Activated T-helper 2 cell treated with anti-CD3 and anti-CD28 coated beads, Interferon-gamma antibody, Interleukin-2, Interleukin-4, amounts not matched to agents 10 μg/mL and 5 μg/mL and 100 μg/mL, durations not matched to agents 14 hours and 24 hours and 36 hours (primary cell): ENCODE results near the gene GSE1. TPM values are rescaled to one million over a fixed set of nuclear protein-coding genes. Genes with fewer than 3 reads are reported as not detected.

Experiments
- DNase-seq: peaks from one replicate; pipeline ENCODE4 v3.0.0; 2021; ENCODE audit warnings: low spot score
- H3K27ac Mint-ChIP-seq: one replicate; pipeline ENCODE4 v1.8.0; 2021; ENCODE audit warnings: mixed read lengths
- H3K27me3 Mint-ChIP-seq: one replicate; pipeline ENCODE4 v1.8.0; 2021; ENCODE audit warnings: low read depth, mixed read lengths
- H3K36me3 Mint-ChIP-seq: one replicate; pipeline ENCODE4 v1.8.0; 2021; ENCODE audit warnings: low read depth, mixed read lengths
- H3K4me1 Mint-ChIP-seq: one replicate; pipeline ENCODE4 v1.8.0; 2021; ENCODE audit warnings: low read depth, mixed read lengths
- H3K4me3 Mint-ChIP-seq: one replicate; pipeline ENCODE4 v1.8.0; 2021; ENCODE audit warnings: low read depth, mild to moderate bottlenecking, moderate library complexity, mixed read lengths
- H3K9me3 Mint-ChIP-seq: one replicate; pipeline ENCODE4 v1.8.0; 2021; ENCODE audit warnings: mixed read lengths
- intact Hi-C: fragments of 100-400 bp; cut with micrococcal nuclease; formaldehyde crosslinking; loops from one replicate; pipeline ENCODE4 v1.15.1; 2023
- total RNA-seq: library from RNA; stranded (reverse); gene quantifications from 2 replicates; pipeline ENCODE4 v1.2.3, GENCODE V29; 2022

The GSE1 gene
- total RNA-seq, 1 donor from 2014 or later, result 37.2 TPM

- peaks cover 10% of the 10 kb centered on the region for H3K36me3 Mint-ChIP-seq
- no peaks in the 10 kb centered on the region for H3K9me3 Mint-ChIP-seq
- intact Hi-C loops, result no loop called here
- H3K4me3 Mint-ChIP-seq, result no peak overlapping the region
- H3K27me3 Mint-ChIP-seq, result no peaks in the 10 kb centered on the region
- no peak overlapping the region for H3K27ac Mint-ChIP-seq
- H3K4me1 Mint-ChIP-seq, result no peaks in the 10 kb centered on the region
- DNase-seq, result no peak
Observed at GRCh38 chr16:85650844-85651628, 37.9 kb downstream of the GSE1 start.

GRCh38 chr16:85651629-85652430 lies 38.7 kb downstream of the GSE1 start:
- H3K36me3 Mint-ChIP-seq, result peaks cover 16% of the 10 kb centered on the region
- no peak overlapping the region for H3K4me3 Mint-ChIP-seq
- no peaks in the 10 kb centered on the region for H3K9me3 Mint-ChIP-seq
- no peaks in the 10 kb centered on the region for H3K27me3 Mint-ChIP-seq
- no peak overlapping the region for H3K27ac Mint-ChIP-seq
- intact Hi-C loops, result no loop called here
- no peak for DNase-seq
- H3K4me1 Mint-ChIP-seq, result no peaks in the 10 kb centered on the region

GRCh38 chr16:85652431-85653221 lies 39.5 kb downstream of the GSE1 start:
- DNase-seq, result no peak
- no peaks in the 10 kb centered on the region for H3K9me3 Mint-ChIP-seq
- H3K27ac Mint-ChIP-seq, result no peak overlapping the region
- H3K27me3 Mint-ChIP-seq, result no peaks in the 10 kb centered on the region
- intact Hi-C loops, result no loop called here
- no peaks in the 10 kb centered on the region for H3K4me1 Mint-ChIP-seq
- H3K36me3 Mint-ChIP-seq, result peaks cover 24% of the 10 kb centered on the region
- H3K4me3 Mint-ChIP-seq, result no peak overlapping the region

GRCh38 chr16:85653290-85653891 lies 40.3 kb downstream of the GSE1 start:
- Mint-ChIP-seq H3K27me3 (no peaks in the 10 kb centered on the region), H3K4me3 (no peak overlapping the region), H3K36me3 (peaks cover 25% of the 10 kb centered on the region), H3K4me1 (no peaks in the 10 kb centered on the region), H3K9me3 (no peaks in the 10 kb centered on the region), H3K27ac (no peak overlapping the region)
- intact Hi-C loops, result no loop called here
- DNase-seq, result no peak

- Mint-ChIP-seq H3K36me3 (peaks cover 22% of the 10 kb centered on the region), H3K27me3 (no peaks in the 10 kb centered on the region), H3K9me3 (no peaks in the 10 kb centered on the region), H3K4me1 (no peaks in the 10 kb centered on the region), H3K27ac (no peak overlapping the region), H3K4me3 (no peak overlapping the region)
- intact Hi-C loops, result no loop called here
- DNase-seq, result no peak
Observed at GRCh38 chr16:85654251-85655095, 41.4 kb downstream of the GSE1 start.

GRCh38 chr16:85655216-85656129 lies 42.4 kb downstream of the GSE1 start:
- DNase-seq, result no peak
- H3K27me3 Mint-ChIP-seq, result no peaks in the 10 kb centered on the region
- H3K9me3 Mint-ChIP-seq, result no peaks in the 10 kb centered on the region
- no peak overlapping the region for H3K27ac Mint-ChIP-seq
- peaks cover 27% of the 10 kb centered on the region for H3K36me3 Mint-ChIP-seq
- no peak overlapping the region for H3K4me3 Mint-ChIP-seq
- intact Hi-C loops, result no loop called here
- no peaks in the 10 kb centered on the region for H3K4me1 Mint-ChIP-seq

GRCh38 chr16:85656351-85657266 lies 43.5 kb downstream of the GSE1 start:
- Mint-ChIP-seq H3K4me1 (no peaks in the 10 kb centered on the region), H3K4me3 (no peak overlapping the region), H3K9me3 (no peaks in the 10 kb centered on the region), H3K27ac (no peak overlapping the region), H3K36me3 (peaks cover 27% of the 10 kb centered on the region), H3K27me3 (no peaks in the 10 kb centered on the region)
- intact Hi-C loops, result no loop called here
- DNase-seq, result no peak

- no peak overlapping the region for H3K4me3 Mint-ChIP-seq
- no peaks in the 10 kb centered on the region for H3K27me3 Mint-ChIP-seq
- no peak overlapping the region for H3K27ac Mint-ChIP-seq
- intact Hi-C loops, result no loop called here
- no peak for DNase-seq
- H3K36me3 Mint-ChIP-seq, result peaks cover 27% of the 10 kb centered on the region
- no peaks in the 10 kb centered on the region for H3K4me1 Mint-ChIP-seq
- no peaks in the 10 kb centered on the region for H3K9me3 Mint-ChIP-seq
Observed at GRCh38 chr16:85657267-85657650, 44.1 kb downstream of the GSE1 start.

GRCh38 chr16:85657996-85658395 lies 44.9 kb downstream of the GSE1 start:
- no peaks in the 10 kb centered on the region for H3K27me3 Mint-ChIP-seq

GRCh38 chr16:85658504-85659326 lies 45.6 kb downstream of the GSE1 start:
- Mint-ChIP-seq H3K4me1 (no peaks in the 10 kb centered on the region), H3K27me3 (no peaks in the 10 kb centered on the region), H3K27ac (no peak overlapping the region), H3K36me3 (peaks cover 36% of the 10 kb centered on the region), H3K4me3 (no peak overlapping the region), H3K9me3 (no peaks in the 10 kb centered on the region)
- DNase-seq, result no peak
- intact Hi-C loops, result loop anchor here (1.0 kb wide), 1 partner anchor 60 kb away; no protein-coding TSS in a partner anchor

More at GRCh38 chr16:85657996-85658395, 44.9 kb downstream of the GSE1 start:
- intact Hi-C loops, result no loop called here
- Mint-ChIP-seq H3K4me3 (no peak overlapping the region), H3K4me1 (no peaks in the 10 kb centered on the region), H3K9me3 (no peaks in the 10 kb centered on the region), H3K27ac (no peak overlapping the region), H3K36me3 (peaks cover 31% of the 10 kb centered on the region)
- no peak for DNase-seq
